ENCODE results near the gene LGALS7.
A peak's percentile ranks its signal among the peaks of the same experiment; 100 is the strongest.
"Not testable (repeated sequence)": the region's sequence is repeated elsewhere in the genome, so short reads cannot be mapped to it uniquely, and the experiment has no call there.

The LGALS7 gene

DNA sequence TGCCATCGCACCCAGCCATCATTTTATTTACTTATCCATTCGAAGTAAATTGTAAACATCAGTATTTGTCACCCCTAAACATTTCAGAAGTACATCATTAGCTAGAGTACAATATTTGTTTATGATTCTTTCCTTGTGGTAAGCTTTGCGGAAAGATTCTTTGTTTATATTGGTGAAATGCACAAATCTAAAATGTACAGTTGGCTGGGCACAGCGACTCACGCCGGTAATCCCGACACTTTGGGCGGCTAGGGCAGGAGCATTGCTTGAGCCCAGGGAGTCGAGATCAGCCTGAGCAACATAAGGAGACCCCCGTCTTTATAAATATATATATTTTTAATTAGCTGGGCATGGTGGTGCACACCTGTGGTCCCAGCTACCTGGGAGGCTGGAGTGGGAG lies 25.8 kb upstream of the LGALS7 start:
- no peak overlapping the region for H3K4me3 ChIP-seq (ENCODE audit: low read depth in 1 of 2, low read length in 2 of 2)
- H3K9me3 ChIP-seq (ENCODE audit: control insufficient read depth in 1 of 2, low read length in 2 of 2), result no peaks in the 10 kb centered on the region
- H3K4me1 ChIP-seq (ENCODE audit: control insufficient read depth in 1 of 2, insufficient read depth in 2 of 2, low read length in 2 of 2), result no peaks in the 10 kb centered on the region
- peaks cover 24 to 33% of the 10 kb centered on the region in 2 donors for H3K36me3 ChIP-seq (ENCODE audit: control insufficient read depth in 1 of 2, insufficient read depth in 2 of 2, low read length in 2 of 2)
- no peak overlapping the region for H3K27ac ChIP-seq (ENCODE audit: low read depth, low read length)
- no peaks in the 10 kb centered on the region for H3K27me3 ChIP-seq (ENCODE audit: control insufficient read depth in 1 of 2, insufficient read depth in 2 of 2, low read length in 2 of 2)
- no peak overlapping the region for H3K9ac ChIP-seq (ENCODE audit: low read depth in 1 of 2, low read length in 2 of 2)

DNA sequence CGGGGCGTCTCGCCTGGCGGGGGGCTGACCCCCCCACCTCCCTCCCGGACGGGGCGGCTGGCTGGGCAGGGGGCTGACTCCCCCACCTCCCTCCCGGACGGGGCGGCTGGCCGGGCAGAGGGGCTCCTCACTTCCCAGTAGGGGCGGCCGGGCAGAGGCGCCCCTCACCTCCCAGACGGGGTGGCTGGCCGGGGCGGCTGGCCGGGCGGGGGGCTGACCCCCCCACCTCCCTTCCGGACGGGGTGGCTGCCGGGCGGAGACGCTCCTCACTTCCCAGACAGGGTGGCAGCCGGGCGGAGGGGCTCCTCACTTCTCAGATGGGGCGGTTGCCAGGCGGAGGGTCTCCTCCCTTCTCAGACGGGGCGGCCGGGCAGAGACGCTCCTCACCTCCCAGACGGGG lies 24.5 kb upstream of the LGALS7 start:
- not testable (repeated sequence) for H3K27me3 ChIP-seq (ENCODE audit: control insufficient read depth in 1 of 2, insufficient read depth in 2 of 2, low read length in 2 of 2); H3K27ac ChIP-seq (ENCODE audit: low read depth, low read length); H3K9me3 ChIP-seq (ENCODE audit: control insufficient read depth in 1 of 2, low read length in 2 of 2); H3K4me1 ChIP-seq (ENCODE audit: control insufficient read depth in 1 of 2, insufficient read depth in 2 of 2, low read length in 2 of 2); H3K4me3 ChIP-seq (ENCODE audit: low read depth in 1 of 2, low read length in 2 of 2); H3K9ac ChIP-seq (ENCODE audit: low read depth in 1 of 2, low read length in 2 of 2)
- H3K36me3 ChIP-seq (ENCODE audit: control insufficient read depth in 1 of 2, insufficient read depth in 2 of 2, low read length in 2 of 2), result peaks cover 13 to 22% of the 10 kb centered on the region in 2 donors

GRCh38 chr19:38796154-38796553 lies 22.8 kb upstream of the LGALS7 start:
- H3K9ac ChIP-seq (ENCODE audit: low read depth in 1 of 2, low read length in 2 of 2), result no peak overlapping the region

DNA sequence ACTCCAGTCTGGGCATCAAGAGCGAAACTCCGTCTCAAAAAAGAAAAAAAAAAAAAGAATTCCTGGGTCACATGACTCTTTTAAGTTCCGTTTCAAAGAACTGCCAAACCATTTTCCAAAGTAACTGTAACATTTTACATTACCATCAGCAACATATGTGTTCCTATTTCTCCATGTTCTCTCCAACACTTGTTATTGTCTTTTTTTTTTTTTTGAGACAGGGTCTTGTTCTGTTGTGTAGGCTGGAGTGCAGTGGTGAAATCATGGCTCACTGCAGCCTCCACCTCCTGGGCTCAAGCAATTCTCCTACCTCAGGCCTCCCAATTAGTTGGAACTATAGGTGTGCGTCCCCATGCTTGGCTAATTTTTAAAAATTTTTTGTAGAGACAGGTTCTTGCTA lies 22.2 kb upstream of the LGALS7 start:
- Histone ChIP-seq H3K9ac (ENCODE audit: low read depth in 1 of 2, low read length in 2 of 2) (no peak overlapping the region), H3K9me3 (ENCODE audit: control insufficient read depth in 1 of 2, low read length in 2 of 2) (no peaks in the 10 kb centered on the region), H3K4me3 (ENCODE audit: low read depth in 1 of 2, low read length in 2 of 2) (no peak overlapping the region), H3K27me3 (ENCODE audit: control insufficient read depth in 1 of 2, insufficient read depth in 2 of 2, low read length in 2 of 2) (no peaks in the 10 kb centered on the region), H3K27ac (ENCODE audit: low read depth, low read length) (no peak overlapping the region), H3K36me3 (ENCODE audit: control insufficient read depth in 1 of 2, insufficient read depth in 2 of 2, low read length in 2 of 2) (peaks cover 0 to under 1% of the 10 kb centered on the region in 2 donors), H3K4me1 (ENCODE audit: control insufficient read depth in 1 of 2, insufficient read depth in 2 of 2, low read length in 2 of 2) (peaks cover 0 to 7% of the 10 kb centered on the region in 2 donors)

More at GRCh38 chr19:38796154-38796553, 22.8 kb upstream of the LGALS7 start:
- H3K36me3 ChIP-seq (ENCODE audit: control insufficient read depth in 1 of 2, insufficient read depth in 2 of 2, low read length in 2 of 2), result peaks cover 0 to 7% of the 10 kb centered on the region in 2 donors
- no peak overlapping the region for H3K4me3 ChIP-seq (ENCODE audit: low read depth in 1 of 2, low read length in 2 of 2)
- no peak overlapping the region for H3K27ac ChIP-seq (ENCODE audit: low read depth, low read length)
- peaks cover 0 to 7% of the 10 kb centered on the region in 2 donors for H3K4me1 ChIP-seq (ENCODE audit: control insufficient read depth in 1 of 2, insufficient read depth in 2 of 2, low read length in 2 of 2)
- H3K9me3 ChIP-seq (ENCODE audit: control insufficient read depth in 1 of 2, low read length in 2 of 2), result no peaks in the 10 kb centered on the region
- no peaks in the 10 kb centered on the region for H3K27me3 ChIP-seq (ENCODE audit: control insufficient read depth in 1 of 2, insufficient read depth in 2 of 2, low read length in 2 of 2)

DNA sequence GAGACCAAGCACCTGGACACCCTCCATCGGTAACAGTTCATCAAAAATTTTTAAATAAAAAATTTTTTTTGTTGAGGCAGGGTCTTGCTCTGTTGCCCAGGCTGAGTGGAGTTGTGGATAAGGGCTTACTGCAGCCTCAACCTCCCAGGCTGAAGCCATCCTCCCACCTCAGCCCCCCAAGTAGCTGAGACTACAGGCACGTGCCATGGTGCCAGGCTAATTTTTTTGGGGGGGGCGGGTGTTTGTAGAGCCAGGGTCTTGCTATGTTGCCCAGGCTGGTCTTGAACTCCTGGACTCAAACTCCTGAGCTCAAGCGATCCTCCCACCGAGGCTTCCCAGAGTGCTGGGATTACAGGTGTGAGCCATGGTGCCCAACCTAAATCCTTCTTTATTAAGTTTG lies 20.4 kb upstream of the LGALS7 start:
- no peak overlapping the region for H3K27ac ChIP-seq (ENCODE audit: low read depth, low read length)
- no peak overlapping the region for H3K9ac ChIP-seq (ENCODE audit: low read depth in 1 of 2, low read length in 2 of 2)
- H3K27me3 ChIP-seq (ENCODE audit: control insufficient read depth in 1 of 2, insufficient read depth in 2 of 2, low read length in 2 of 2), result no peaks in the 10 kb centered on the region
- no peaks in the 10 kb centered on the region for H3K9me3 ChIP-seq (ENCODE audit: control insufficient read depth in 1 of 2, low read length in 2 of 2)
- H3K4me1 ChIP-seq (ENCODE audit: control insufficient read depth in 1 of 2, insufficient read depth in 2 of 2, low read length in 2 of 2), result peaks cover 0 to 7% of the 10 kb centered on the region in 2 donors
- no peak overlapping the region for H3K4me3 ChIP-seq (ENCODE audit: low read depth in 1 of 2, low read length in 2 of 2)
- H3K36me3 ChIP-seq (ENCODE audit: control insufficient read depth in 1 of 2, insufficient read depth in 2 of 2, low read length in 2 of 2), result no peaks in the 10 kb centered on the region

GRCh38 chr19:38793177-38793576 lies 19.9 kb upstream of the LGALS7 start:
- Histone ChIP-seq H3K36me3 (ENCODE audit: control insufficient read depth in 1 of 2, insufficient read depth in 2 of 2, low read length in 2 of 2) (no peaks in the 10 kb centered on the region), H3K9ac (ENCODE audit: low read depth in 1 of 2, low read length in 2 of 2) (no peak overlapping the region), H3K27me3 (ENCODE audit: control insufficient read depth in 1 of 2, insufficient read depth in 2 of 2, low read length in 2 of 2) (no peaks in the 10 kb centered on the region), H3K4me3 (ENCODE audit: low read depth in 1 of 2, low read length in 2 of 2) (no peak overlapping the region), H3K9me3 (ENCODE audit: control insufficient read depth in 1 of 2, low read length in 2 of 2) (no peaks in the 10 kb centered on the region), H3K27ac (ENCODE audit: low read depth, low read length) (no peak overlapping the region), H3K4me1 (ENCODE audit: control insufficient read depth in 1 of 2, insufficient read depth in 2 of 2, low read length in 2 of 2) (peaks cover 0 to 7% of the 10 kb centered on the region in 2 donors)

DNA sequence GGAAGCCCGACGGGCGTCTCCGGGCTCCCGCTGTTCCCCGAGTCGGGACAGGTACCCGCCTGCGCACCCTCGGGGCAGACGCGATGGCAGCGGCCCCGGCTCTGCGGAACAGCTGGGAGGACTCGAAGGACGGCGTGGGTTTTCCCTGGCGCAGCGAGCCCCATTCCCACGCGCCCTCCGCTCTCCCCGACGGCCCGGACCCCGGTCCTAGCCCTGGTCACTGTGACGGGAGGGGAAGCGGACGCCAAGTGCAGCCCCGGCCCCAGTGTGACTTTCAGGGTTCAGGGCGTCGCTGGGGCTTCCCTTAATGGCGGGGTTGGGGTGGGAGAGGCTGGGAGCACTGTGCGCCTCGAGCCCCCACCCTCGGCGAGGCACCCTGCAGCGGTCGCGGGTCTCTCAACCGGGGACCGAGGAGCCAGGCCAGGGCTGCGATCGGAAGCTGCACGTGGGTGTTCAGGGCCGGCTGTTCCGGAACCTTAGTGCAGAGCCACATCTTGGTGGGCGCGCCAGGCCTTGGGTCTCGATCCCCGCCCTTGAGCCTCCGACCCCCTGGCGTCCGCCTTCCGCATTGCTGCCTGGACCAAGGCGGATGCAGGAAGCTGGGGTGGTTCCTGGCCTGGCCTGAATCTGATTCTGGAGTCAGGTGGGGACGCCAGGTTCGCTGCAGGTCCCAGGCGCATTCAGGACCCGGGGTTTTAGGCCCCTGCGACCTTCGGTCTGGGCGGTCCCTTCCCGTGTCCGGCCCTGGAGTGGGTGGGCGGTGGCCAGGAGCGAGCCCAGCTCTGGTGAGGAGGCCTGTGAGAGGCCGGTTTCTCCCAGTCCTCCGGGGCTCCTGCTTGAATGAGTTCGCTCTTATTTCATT lies 19.2 kb upstream of the LGALS7 start:
- Histone ChIP-seq H3K36me3 (ENCODE audit: control insufficient read depth in 1 of 2, insufficient read depth in 2 of 2, low read length in 2 of 2) (no peaks in the 10 kb centered on the region), H3K27me3 (ENCODE audit: control insufficient read depth in 1 of 2, insufficient read depth in 2 of 2, low read length in 2 of 2) (no peaks in the 10 kb centered on the region), H3K4me3 (ENCODE audit: low read depth in 1 of 2, low read length in 2 of 2) (peak overlapping the region in 1 of 2 donors; percentile 53), H3K9ac (ENCODE audit: low read depth in 1 of 2, low read length in 2 of 2) (peak overlapping the region in 1 of 2 donors; percentile 12), H3K27ac (ENCODE audit: low read depth, low read length) (no peak overlapping the region), H3K4me1 (ENCODE audit: control insufficient read depth in 1 of 2, insufficient read depth in 2 of 2, low read length in 2 of 2) (peaks cover 0 to 7% of the 10 kb centered on the region in 2 donors), H3K9me3 (ENCODE audit: control insufficient read depth in 1 of 2, low read length in 2 of 2) (no peaks in the 10 kb centered on the region)

DNA sequence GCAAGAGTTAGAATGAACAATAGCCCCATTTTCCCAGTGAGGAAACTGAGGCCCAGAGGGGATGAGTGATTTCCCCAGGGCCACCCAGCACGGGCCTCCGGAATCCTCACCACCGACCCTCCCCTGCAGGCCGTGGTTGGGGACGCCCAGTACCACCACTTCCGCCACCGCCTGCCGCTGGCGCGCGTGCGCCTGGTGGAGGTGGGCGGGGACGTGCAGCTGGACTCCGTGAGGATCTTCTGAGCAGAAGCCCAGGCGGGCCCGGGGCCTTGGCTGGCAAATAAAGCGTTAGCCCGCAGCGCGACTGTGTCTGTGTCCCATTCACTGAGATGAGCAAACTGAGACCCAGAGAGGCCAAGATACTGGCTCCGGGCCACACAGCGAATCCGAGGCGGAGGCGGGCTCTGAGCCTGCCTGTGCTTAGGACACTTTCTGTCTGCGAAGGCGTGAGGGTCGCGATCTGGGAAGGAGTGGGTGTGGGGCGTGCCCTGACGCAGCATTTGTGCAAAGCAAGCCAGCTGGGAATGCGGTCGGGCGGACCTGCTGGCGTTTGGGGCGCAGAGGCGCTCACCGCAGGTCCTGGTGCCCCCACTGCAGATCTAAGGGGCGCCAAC lies 18.2 kb upstream of the LGALS7 start:
- H3K9ac ChIP-seq (ENCODE audit: low read depth in 1 of 2, low read length in 2 of 2); H3K36me3 ChIP-seq (ENCODE audit: control insufficient read depth in 1 of 2, insufficient read depth in 2 of 2, low read length in 2 of 2); H3K9me3 ChIP-seq (ENCODE audit: control insufficient read depth in 1 of 2, low read length in 2 of 2); H3K27me3 ChIP-seq (ENCODE audit: control insufficient read depth in 1 of 2, insufficient read depth in 2 of 2, low read length in 2 of 2); H3K4me1 ChIP-seq (ENCODE audit: control insufficient read depth in 1 of 2, insufficient read depth in 2 of 2, low read length in 2 of 2); H3K27ac ChIP-seq (ENCODE audit: low read depth, low read length): not testable (repeated sequence)
- H3K4me3 ChIP-seq (ENCODE audit: low read depth in 1 of 2, low read length in 2 of 2), result peak overlapping the region in 1 of 2 donors; percentile 43

GRCh38 chr19:38790507-38791403 lies 17.4 kb upstream of the LGALS7 start:
- not testable (repeated sequence) for H3K27me3 ChIP-seq (ENCODE audit: control insufficient read depth in 1 of 2, insufficient read depth in 2 of 2, low read length in 2 of 2); H3K27ac ChIP-seq (ENCODE audit: low read depth, low read length); H3K9ac ChIP-seq (ENCODE audit: low read depth in 1 of 2, low read length in 2 of 2); H3K36me3 ChIP-seq (ENCODE audit: control insufficient read depth in 1 of 2, insufficient read depth in 2 of 2, low read length in 2 of 2); H3K9me3 ChIP-seq (ENCODE audit: control insufficient read depth in 1 of 2, low read length in 2 of 2); H3K4me1 ChIP-seq (ENCODE audit: control insufficient read depth in 1 of 2, insufficient read depth in 2 of 2, low read length in 2 of 2)
- H3K4me3 ChIP-seq (ENCODE audit: low read depth in 1 of 2, low read length in 2 of 2), result peak overlapping the region in 1 of 2 donors; percentile 43
